ENCODE data around the gene CFAP410. TPM values are rescaled to one million over a fixed set of nuclear protein-coding genes. Genes with fewer than 3 reads are reported as not detected.
"Not testable (repeated sequence)": the region's sequence is repeated elsewhere in the genome, so short reads cannot be mapped to it uniquely, and the experiment has no call there.

Gene CFAP410
- total and polyA plus RNA-seq, 2 of the 13 experiments (the other 11 are each of a cell fraction or from before 2014, with no cell fraction given): 8.0 to 20.1 TPM

- peaks cover 4 to 13% of the 10 kb centered on the region in 2 experiments; a peak in 3 of 5 replicates for H3K36me3 ChIP-seq (replicated peaks in 1 of 2; ENCODE audit: control insufficient read depth in 1 of 2, insufficient read depth in 2 of 2, low read length in 2 of 2)
- H3K27me3 ChIP-seq (ENCODE audit: control insufficient read depth in 1 of 2, insufficient read depth in 2 of 2, low read length in 2 of 2); BruUV-seq (replicated peaks); H3K9me3 ChIP-seq (ENCODE audit: low read length); CTCF ChIA-PET (ENCODE audit: low intra/inter-chr PET ratio, low total read pairs); H2AFZ ChIP-seq (ENCODE audit: low read length): not testable (repeated sequence)
- peak overlapping the region; percentile 14 for H3K9ac ChIP-seq (ENCODE audit: insufficient read depth, low read depth, low read length)
- H3K27ac ChIP-seq (ENCODE audit: extremely low read length, insufficient read depth, low read length): peak overlapping the region; percentile 87
- H3K4me2 ChIP-seq (ENCODE audit: low read depth, low read length): peak overlapping the region; percentile 97
- POLR2A ChIA-PET: interaction anchor here (1.1 to 4.2 kb wide), 4 partner anchors 27 to 202 kb away, joined by 3 to 27 read pairs (median 14); partner anchors contain the start of gene CFAP410
- in situ Hi-C loops (cut with HindIII; ENCODE audit: extremely low pct_ligation_motif_present, low pct_unique_long_range_greater_than_20kb): loop anchor here (5.0 kb wide), 1 partner anchor 35 kb away; the partner anchor contains the start of gene CFAP410
- FAIRE-seq (peak; percentile 87), ATAC-seq (peak; percentile 65), DNase-seq (ENCODE audit: low spot score) (peak; percentile 82)
- intact Hi-C loops (cut with micrococcal nuclease; ENCODE audit: unreplicated experiment): loop anchor here (10.0 kb wide), 1 partner anchor 182 kb away; no protein-coding TSS in a partner anchor
- peaks cover 31% of the 10 kb centered on the region for H3K79me2 ChIP-seq (ENCODE audit: insufficient read depth, low read length)
- peaks cover 63% of the 10 kb centered on the region for H3K4me1 ChIP-seq (ENCODE audit: insufficient read depth, low read length)
- H4K20me1 ChIP-seq (ENCODE audit: insufficient read depth, low read length): peaks cover 14% of the 10 kb centered on the region; the same call in 1 of the 2 replicates
- WGBS (ENCODE audit: low lambda C conversion rate): 16% methylated on average over 16 of the region's 23 CpGs
- H3K4me3 ChIP-seq (replicated peaks in 1 of 3; ENCODE audit: insufficient read depth in 1 of 3, low read depth in 2 of 3, low read length in 3 of 3): peak overlapping the region in 2 of 3 experiments; percentile 16 to 80; a peak in 3 of 6 replicates
- TF ChIP-seq PPARG (CRISPR knock-in tag; conservative IDR thresholded peaks at IDR 0.05) (0 out of 2 replicates have a peak, but pooled peaks have one; percentile 37), ZNF687 (CRISPR knock-in tag; IDR thresholded peaks at IDR 0.05) (peak; percentile 53), SRSF1 (optimal IDR thresholded peaks at IDR 0.05; ENCODE audit: low read depth, low read length) (peak; percentile 37), ZNF772 (CRISPR knock-in tag; IDR thresholded peaks at IDR 0.05) (peak; percentile 35; the same call in 1 of the 2 replicates), ASH2L (IDR thresholded peaks at IDR 0.05; ENCODE audit: insufficient read length, low read depth, low read length) (peak; percentile 28), ZNF792 (CRISPR knock-in tag; IDR thresholded peaks at IDR 0.05) (peak; percentile 35; the same call in 1 of the 2 replicates), ZNF503 (CRISPR knock-in tag; IDR thresholded peaks at IDR 0.05) (peak; percentile 9; the same call in 1 of the 2 replicates), ZNF34 (CRISPR knock-in tag; IDR thresholded peaks at IDR 0.05; ENCODE audit: borderline replicate concordance) (0 out of 2 replicates have a peak, but pooled peaks have one; percentile 34), HINFP (CRISPR knock-in tag; IDR thresholded peaks at IDR 0.05; ENCODE audit: low read depth) (peak; percentile 37; the same call in 1 of the 2 replicates), POLR2A (IDR thresholded peaks at IDR 0.05; ENCODE audit: insufficient read depth in 1 of 2, low read depth in 2 of 2, low read length in 2 of 2) (0 out of 4 replicates have a peak, but pooled peaks of 1 of the 2 experiments have one; percentile 1), ZNF30 (CRISPR knock-in tag; IDR thresholded peaks at IDR 0.05) (peak; percentile 69; the same call in 1 of the 2 replicates), ZNF788 (CRISPR knock-in tag; IDR thresholded peaks at IDR 0.05; ENCODE audit: borderline replicate concordance) (peak; percentile 79; the same call in 1 of the 2 replicates), ZNF205 (CRISPR knock-in tag; IDR thresholded peaks at IDR 0.05) (peak; percentile 44; the same call in 1 of the 2 replicates)
Observed at GRCh38 chr21:44302573-44303401, 36.4 kb downstream of the CFAP410 start.
